Astrocyte (in vitro differentiated cells and primary cell): Measurements from ENCODE around the gene UBE4B.

Experiments used
- EZH2 ChIP-seq: IDR thresholded peaks from 2 replicates; pipeline ENCODE4 v1.6.1; 2012; ENCODE audit warnings: mild to moderate bottlenecking, low read length, inconsistent platforms; ENCODE audit not compliant: insufficient read depth
- TF ChIP-seq, protein P1 (sequence below): IDR thresholded peaks from 2 replicates; pipeline ENCODE4 v1.5.1; 2011; ENCODE audit warnings: low read depth, mild to moderate bottlenecking, inconsistent platforms, low read length, moderate library complexity; ENCODE audit not compliant: insufficient read depth

DNA sequence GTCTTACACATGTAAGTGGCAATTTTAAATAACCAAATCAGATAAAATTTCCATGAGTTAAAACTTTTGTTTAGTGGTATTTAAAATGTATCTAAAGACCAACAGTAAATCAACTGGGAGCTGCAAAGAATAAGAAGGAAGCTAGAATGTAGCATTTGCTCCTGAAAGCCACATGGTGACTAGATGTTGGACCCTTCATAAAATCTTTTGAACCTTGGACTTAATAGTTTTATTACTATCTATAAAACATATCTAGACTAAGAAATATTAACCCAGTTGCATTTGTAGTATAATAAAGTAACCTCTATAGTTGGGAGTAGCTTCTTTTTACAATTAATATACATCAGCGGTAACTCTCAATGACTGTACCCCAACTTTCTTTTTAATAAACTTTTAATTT is 72.1 kb downstream of the UBE4B start:
- TF ChIP-seq, protein P1, sequence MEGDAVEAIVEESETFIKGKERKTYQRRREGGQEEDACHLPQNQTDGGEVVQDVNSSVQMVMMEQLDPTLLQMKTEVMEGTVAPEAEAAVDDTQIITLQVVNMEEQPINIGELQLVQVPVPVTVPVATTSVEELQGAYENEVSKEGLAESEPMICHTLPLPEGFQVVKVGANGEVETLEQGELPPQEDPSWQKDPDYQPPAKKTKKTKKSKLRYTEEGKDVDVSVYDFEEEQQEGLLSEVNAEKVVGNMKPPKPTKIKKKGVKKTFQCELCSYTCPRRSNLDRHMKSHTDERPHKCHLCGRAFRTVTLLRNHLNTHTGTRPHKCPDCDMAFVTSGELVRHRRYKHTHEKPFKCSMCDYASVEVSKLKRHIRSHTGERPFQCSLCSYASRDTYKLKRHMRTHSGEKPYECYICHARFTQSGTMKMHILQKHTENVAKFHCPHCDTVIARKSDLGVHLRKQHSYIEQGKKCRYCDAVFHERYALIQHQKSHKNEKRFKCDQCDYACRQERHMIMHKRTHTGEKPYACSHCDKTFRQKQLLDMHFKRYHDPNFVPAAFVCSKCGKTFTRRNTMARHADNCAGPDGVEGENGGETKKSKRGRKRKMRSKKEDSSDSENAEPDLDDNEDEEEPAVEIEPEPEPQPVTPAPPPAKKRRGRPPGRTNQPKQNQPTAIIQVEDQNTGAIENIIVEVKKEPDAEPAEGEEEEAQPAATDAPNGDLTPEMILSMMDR = no peak
- TF ChIP-seq EZH2 = no peak
